Astrocyte (in vitro differentiated cells and primary cell): ENCODE results near the gene HSCB. TPM values are rescaled to one million over a fixed set of nuclear protein-coding genes. Genes with fewer than 3 reads are reported as not detected.
"Not testable (repeated sequence)": the region's sequence is repeated elsewhere in the genome, so short reads cannot be mapped to it uniquely, and the experiment has no call there.

Source experiments
- DNase-seq: peaks from one replicate; pipeline ENCODE4 v3.0.0-alpha.2; 2010; ENCODE audit warnings: low read depth
- FAIRE-seq: peaks from 2 replicates; lab custom pipeline; 2011; peaks lifted over from hg19 to GRCh38; lab: Jason Lieb, UNC
- H2AFZ ChIP-seq: 2 replicates; pipeline ENCODE4 v1.6.0; 2012; ENCODE audit warnings: low read depth, low read length, inconsistent platforms
- H3K27ac ChIP-seq: 2 replicates; pipeline ENCODE4 v1.5.1; 2011; ENCODE audit warnings: low read depth, low read length, inconsistent platforms
- H3K27me3 ChIP-seq: 2 replicates; pipeline ENCODE4 v1.6.0; 2011; ENCODE audit warnings: low read length, inconsistent platforms; ENCODE audit not compliant: insufficient read depth
- H3K36me3 ChIP-seq: 2 replicates; pipeline ENCODE4 v1.5.1; 2011; ENCODE audit warnings: low read length, inconsistent platforms; ENCODE audit not compliant: insufficient read depth
- H3K4me1 ChIP-seq: 2 replicates; pipeline ENCODE4 v1.5.1; 2011; ENCODE audit warnings: low read length, inconsistent platforms; ENCODE audit not compliant: insufficient read depth
- H3K4me2 ChIP-seq: 2 replicates; pipeline ENCODE4 v1.6.0; 2012; ENCODE audit warnings: low read length, inconsistent platforms
- H3K4me3 ChIP-seq: 2 replicates; pipeline ENCODE4 v1.5.1; 2011; ENCODE audit warnings: low read depth, mild to moderate bottlenecking, low read length, inconsistent platforms; ENCODE audit not compliant: insufficient read depth
- H3K79me2 ChIP-seq: 2 replicates; pipeline ENCODE4 v1.6.0; 2012; ENCODE audit warnings: mild to moderate bottlenecking, low read length, inconsistent platforms; ENCODE audit not compliant: insufficient read depth
- H3K9ac ChIP-seq: 2 replicates; pipeline ENCODE4 v1.6.0; 2012; ENCODE audit warnings: mild to moderate bottlenecking, low read length, inconsistent platforms
- H3K9me3 ChIP-seq: 2 replicates; pipeline ENCODE4 v1.5.1; 2012; ENCODE audit warnings: low read depth, mild to moderate bottlenecking, low read length, inconsistent platforms; ENCODE audit not compliant: insufficient read depth
- H4K20me1 ChIP-seq: 2 replicates; pipeline ENCODE4 v1.6.0; 2012; ENCODE audit warnings: low read length, inconsistent platforms; ENCODE audit not compliant: insufficient read depth
- H3K27ac Mint-ChIP-seq: one replicate; pipeline ENCODE4 v1.8.0; 2021; ENCODE audit warnings: mild to moderate bottlenecking, mixed read lengths; ENCODE audit not compliant: unreplicated experiment
- H3K27me3 Mint-ChIP-seq: one replicate; pipeline ENCODE4 v1.8.0; 2021; ENCODE audit warnings: low read depth, mixed read lengths; ENCODE audit not compliant: unreplicated experiment
- H3K36me3 Mint-ChIP-seq: one replicate; pipeline ENCODE4 v1.8.0; 2021; ENCODE audit warnings: low read depth, mixed read lengths; ENCODE audit not compliant: unreplicated experiment
- H3K4me1 Mint-ChIP-seq: one replicate; pipeline ENCODE4 v1.8.0; 2021; ENCODE audit warnings: low read depth, mixed read lengths; ENCODE audit not compliant: unreplicated experiment
- H3K4me3 Mint-ChIP-seq: one replicate; pipeline ENCODE4 v1.8.0; 2021; ENCODE audit warnings: mild to moderate bottlenecking, moderate library complexity, mixed read lengths; ENCODE audit not compliant: unreplicated experiment
- H3K9me3 Mint-ChIP-seq: one replicate; pipeline ENCODE4 v1.8.0; 2021; ENCODE audit warnings: mild to moderate bottlenecking, mixed read lengths; ENCODE audit not compliant: unreplicated experiment
- CTCF ChIP-seq: IDR thresholded peaks from 2 replicates; pipeline ENCODE4 v1.5.1; 2011; ENCODE audit warnings: low read depth, mild to moderate bottlenecking, inconsistent platforms, low read length, moderate library complexity; ENCODE audit not compliant: insufficient read depth
- EZH2 ChIP-seq: IDR thresholded peaks from 2 replicates; pipeline ENCODE4 v1.6.1; 2012; ENCODE audit warnings: mild to moderate bottlenecking, low read length, inconsistent platforms; ENCODE audit not compliant: insufficient read depth
- total RNA-seq: library from RNA; stranded (reverse); gene quantifications from 2 replicates; pipeline ENCODE4 v1.2.1, GENCODE V29; 2021

HSCB gene
- total RNA-seq, 1 donor from 2014 or later: 10.7 TPM

- Histone ChIP-seq H3K4me3 (no peak overlapping the region), H3K9ac (peak overlapping the region; percentile 20), H3K4me1 (peaks cover 14% of the 10 kb centered on the region), H4K20me1 (no peaks in the 10 kb centered on the region), H3K79me2 (no peaks in the 10 kb centered on the region), H3K27me3 (no peaks in the 10 kb centered on the region), H3K4me2 (peak overlapping the region; percentile 73), H3K9me3 (no peaks in the 10 kb centered on the region), H2AFZ (peak overlapping the region; percentile 15), H3K36me3 (peaks cover 14% of the 10 kb centered on the region), H3K27ac (peak overlapping the region; percentile 76)
- TF ChIP-seq EZH2: no peak
- no peak for TF ChIP-seq CTCF
- H3K36me3 Mint-ChIP-seq: peaks cover 14% of the 10 kb centered on the region
- no peaks in the 10 kb centered on the region for H3K4me1 Mint-ChIP-seq
- H3K27ac Mint-ChIP-seq: no peak overlapping the region
- H3K27me3 Mint-ChIP-seq: no peaks in the 10 kb centered on the region
- H3K9me3 Mint-ChIP-seq: no peaks in the 10 kb centered on the region
- peak; percentile 84 for DNase-seq
- FAIRE-seq: no peak
- no peak overlapping the region for H3K4me3 Mint-ChIP-seq
These were observed 8.6 kb downstream of the HSCB start for GRCh38 chr22:28750471-28750881.

- not testable (repeated sequence) for H3K36me3 ChIP-seq, H3K79me2 ChIP-seq, H3K4me1 Mint-ChIP-seq, H4K20me1 ChIP-seq, H3K4me3 ChIP-seq, H3K9me3 ChIP-seq, H3K27ac Mint-ChIP-seq, H3K4me2 ChIP-seq, H3K9ac ChIP-seq, H2AFZ ChIP-seq, DNase-seq, H3K27ac ChIP-seq, H3K36me3 Mint-ChIP-seq, H3K27me3 ChIP-seq, H3K27me3 Mint-ChIP-seq, FAIRE-seq, H3K4me3 Mint-ChIP-seq, H3K9me3 Mint-ChIP-seq
- H3K4me1 ChIP-seq: peaks cover 14% of the 10 kb centered on the region
These were observed 12.7 kb downstream of the HSCB start for GRCh38 chr22:28754512-28754911.

- FAIRE-seq (no peak), DNase-seq (no peak)
- Mint-ChIP-seq H3K27ac (no peak overlapping the region), H3K27me3 (no peaks in the 10 kb centered on the region), H3K36me3 (no peaks in the 10 kb centered on the region), H3K4me3 (no peak overlapping the region), H3K9me3 (peaks cover 3% of the 10 kb centered on the region), H3K4me1 (no peaks in the 10 kb centered on the region)
- no peak overlapping the region for H3K4me3 ChIP-seq
- H3K4me2 ChIP-seq: no peak overlapping the region
- no peak overlapping the region for H3K9ac ChIP-seq
- H3K79me2 ChIP-seq: no peaks in the 10 kb centered on the region
- no peaks in the 10 kb centered on the region for H3K9me3 ChIP-seq
- no peaks in the 10 kb centered on the region for H3K27me3 ChIP-seq
- no peaks in the 10 kb centered on the region for H4K20me1 ChIP-seq
- no peaks in the 10 kb centered on the region for H3K4me1 ChIP-seq
- TF ChIP-seq EZH2: no peak
- TF ChIP-seq CTCF: no peak
- no peak overlapping the region for H2AFZ ChIP-seq
- no peak overlapping the region for H3K27ac ChIP-seq
- no peaks in the 10 kb centered on the region for H3K36me3 ChIP-seq
These were observed 18.2 kb downstream of the HSCB start for GRCh38 chr22:28759861-28760560.
